GOT3 (cell line): Measurements from ENCODE around the gene TMEM40.
"Not testable (repeated sequence)": the region's sequence is repeated elsewhere in the genome, so short reads cannot be mapped to it uniquely, and the experiment has no call there.

Experiments used
- DNase-seq: peaks from one replicate; lab custom pipeline; 2025; ENCODE audit warnings: mixed read lengths; lab: John Stamatoyannopoulos, UW

The TMEM40 gene

GRCh38 chr3:12775970-12776369 lies 16.9 kb upstream of the TMEM40 start:
- DNase-seq = not testable (repeated sequence)

DNA sequence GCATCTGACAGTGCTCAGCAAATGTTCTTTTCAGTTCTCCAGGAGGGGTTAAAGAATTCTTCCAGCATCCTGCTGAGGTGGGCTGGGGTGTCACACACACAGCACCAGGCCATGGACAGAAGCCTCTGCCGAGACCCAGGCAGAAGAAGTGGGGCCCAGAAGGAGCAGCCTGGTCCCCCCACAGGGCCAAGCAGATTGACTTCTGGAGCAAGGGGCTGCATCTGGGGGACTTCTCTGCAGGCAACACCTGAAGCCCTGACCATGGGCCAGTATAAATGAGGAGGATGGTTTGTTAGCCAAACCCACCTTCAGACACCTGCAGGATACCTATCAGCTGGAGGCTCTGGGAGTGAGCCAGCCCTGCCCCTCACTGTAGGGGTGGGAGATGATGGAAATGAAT lies 16.2 kb upstream of the TMEM40 start:
- no peak for DNase-seq

DNA sequence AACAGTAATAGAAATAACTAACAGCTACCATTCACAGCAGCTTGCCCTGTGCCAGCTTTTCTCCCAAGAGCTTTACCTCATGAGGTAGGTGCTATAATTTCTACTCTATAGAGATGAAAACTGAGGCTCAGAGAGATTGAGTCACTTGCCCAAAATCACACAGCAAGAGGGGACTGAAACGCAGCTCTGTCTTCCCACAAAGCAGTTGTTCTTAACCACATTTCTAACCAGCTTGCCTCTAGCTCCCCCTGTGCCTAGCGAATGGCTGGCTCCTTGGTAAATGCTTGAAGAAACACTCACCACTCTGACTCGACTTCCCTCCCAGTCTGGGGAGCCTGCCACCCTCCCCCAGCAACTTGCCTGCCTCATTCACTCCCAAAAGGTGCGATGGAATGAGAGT lies 15.6 kb upstream of the TMEM40 start:
- no peak for DNase-seq

DNA sequence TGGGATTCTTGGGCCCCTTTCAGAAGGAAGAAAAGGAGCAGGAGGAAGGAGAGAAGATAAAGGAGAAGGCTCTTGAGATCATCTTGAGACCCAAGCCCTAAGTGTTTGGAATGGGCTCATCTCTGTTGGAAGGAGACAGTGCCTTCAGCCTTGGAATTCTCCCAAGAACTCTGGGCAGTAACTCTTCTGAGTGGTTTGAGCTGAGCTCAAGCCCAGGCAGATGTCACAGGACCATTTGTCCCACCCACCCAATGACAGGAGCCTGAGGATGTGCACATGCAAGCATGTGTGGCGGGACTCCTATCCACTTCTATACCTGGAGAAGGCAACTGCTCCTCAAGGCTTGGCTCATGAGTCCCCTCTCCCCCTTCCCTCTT lies 14.6 kb upstream of the TMEM40 start:
- DNase-seq = no peak

GRCh38 chr3:12773030-12773709 lies 14.1 kb upstream of the TMEM40 start:
- DNase-seq = no peak

DNA sequence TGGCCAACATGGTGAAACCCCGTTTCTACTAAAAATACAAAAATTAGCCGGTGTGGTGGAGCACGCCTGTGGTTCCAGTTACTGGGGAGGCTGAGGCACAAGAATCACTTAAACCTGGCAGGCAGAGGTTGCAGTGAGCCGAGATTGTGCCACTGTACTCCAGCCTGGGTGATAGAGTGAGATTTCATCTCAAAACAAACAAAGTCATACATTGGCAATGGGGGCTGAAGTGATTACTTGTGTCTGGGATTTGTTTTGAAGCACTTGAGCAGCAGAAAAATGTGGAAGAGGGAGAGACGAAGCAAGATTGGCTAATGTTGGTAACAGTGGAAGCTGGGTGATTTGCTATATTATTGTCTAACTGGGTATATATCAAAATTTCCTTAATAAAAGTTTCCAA lies 13.4 kb upstream of the TMEM40 start:
- no peak for DNase-seq

DNA sequence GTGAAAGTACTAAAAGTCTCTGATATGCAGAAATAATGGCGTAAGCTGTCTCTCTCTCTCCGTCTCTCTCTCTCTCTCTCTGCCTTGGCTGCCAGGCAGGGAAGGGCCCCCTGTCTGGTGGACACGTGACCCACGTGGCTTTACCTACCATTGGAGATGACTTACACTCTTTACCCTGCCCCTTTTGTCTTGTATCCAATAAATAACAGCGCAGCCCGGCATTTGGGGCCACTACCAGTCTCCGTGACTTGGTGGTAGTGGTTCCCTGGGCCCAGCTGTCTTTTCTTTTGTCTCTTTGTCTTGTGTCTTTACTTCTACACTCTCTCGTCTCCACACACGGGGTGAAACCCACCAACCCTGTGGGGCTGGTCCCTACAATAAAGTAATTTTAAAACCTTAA lies 12.2 kb upstream of the TMEM40 start:
- DNase-seq = no peak

- DNase-seq = no peak
Observed at GRCh38 chr3:12769761-12770160, 10.7 kb upstream of the TMEM40 start.

DNA sequence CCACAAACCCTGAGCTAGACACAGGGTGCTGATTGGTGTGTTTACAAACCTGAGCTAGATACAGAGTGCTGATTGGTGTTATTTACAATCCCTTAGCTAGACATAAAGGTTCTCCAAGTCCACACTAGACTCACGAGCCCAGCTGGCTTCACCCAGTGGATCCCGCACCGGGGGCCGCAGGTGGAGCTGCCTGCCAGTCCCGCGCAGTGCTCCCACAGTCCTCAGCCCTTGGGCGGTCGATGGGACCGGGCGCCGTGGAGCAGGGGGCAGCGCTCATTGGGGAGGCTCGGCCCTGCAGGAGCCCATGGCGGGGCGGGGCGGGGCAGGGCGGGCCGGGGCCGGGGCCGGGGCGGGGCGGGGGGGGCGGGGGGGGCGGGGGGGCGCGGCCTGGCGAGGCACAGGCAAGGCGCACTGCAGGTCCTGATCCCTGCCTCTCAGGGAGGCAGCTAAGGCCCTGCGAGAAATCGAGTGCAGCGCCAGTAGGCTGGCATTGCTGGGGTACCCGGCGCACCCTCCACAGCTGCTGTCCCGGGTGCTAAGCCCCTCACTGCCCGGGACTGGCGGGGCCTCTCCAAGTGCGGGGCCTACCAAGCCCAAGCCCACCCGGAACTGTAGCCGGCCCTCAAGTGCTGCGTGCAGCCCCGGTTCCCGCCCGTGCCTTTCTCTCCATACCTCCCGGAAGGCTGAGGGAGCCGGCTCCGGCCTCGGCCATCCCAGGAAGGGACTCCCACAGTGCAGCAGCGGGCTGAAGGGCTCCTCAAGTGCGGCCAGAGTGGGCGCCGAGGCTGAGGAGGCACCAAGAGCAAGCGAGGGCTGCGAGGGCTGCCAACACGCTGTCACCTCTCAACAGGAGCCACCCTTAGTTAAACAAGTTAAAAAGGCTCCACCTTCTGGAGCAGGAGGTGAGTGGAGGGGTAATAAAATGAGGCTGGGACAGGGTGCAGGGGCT lies 9.8 kb upstream of the TMEM40 start:
- no peak for DNase-seq

DNA sequence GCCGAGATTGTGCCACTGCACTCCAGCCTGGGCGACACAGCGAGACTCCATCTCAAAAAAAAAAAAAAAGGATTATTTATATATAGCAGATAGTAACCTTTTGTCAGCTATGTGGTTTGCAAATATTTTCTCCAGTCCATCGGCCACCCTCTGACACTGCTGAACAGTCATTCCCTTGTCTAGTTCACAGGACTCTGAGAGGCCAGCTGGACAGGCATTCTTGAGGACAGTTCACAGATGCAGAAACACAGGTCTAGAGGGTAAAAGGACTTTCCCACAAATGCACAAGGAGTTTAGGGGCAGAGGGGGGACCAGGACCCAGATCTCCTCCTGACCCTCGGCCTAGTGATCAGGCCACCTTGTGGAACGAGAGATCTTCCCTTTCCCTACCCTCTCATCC lies 7.5 kb upstream of the TMEM40 start:
- DNase-seq = no peak

DNA sequence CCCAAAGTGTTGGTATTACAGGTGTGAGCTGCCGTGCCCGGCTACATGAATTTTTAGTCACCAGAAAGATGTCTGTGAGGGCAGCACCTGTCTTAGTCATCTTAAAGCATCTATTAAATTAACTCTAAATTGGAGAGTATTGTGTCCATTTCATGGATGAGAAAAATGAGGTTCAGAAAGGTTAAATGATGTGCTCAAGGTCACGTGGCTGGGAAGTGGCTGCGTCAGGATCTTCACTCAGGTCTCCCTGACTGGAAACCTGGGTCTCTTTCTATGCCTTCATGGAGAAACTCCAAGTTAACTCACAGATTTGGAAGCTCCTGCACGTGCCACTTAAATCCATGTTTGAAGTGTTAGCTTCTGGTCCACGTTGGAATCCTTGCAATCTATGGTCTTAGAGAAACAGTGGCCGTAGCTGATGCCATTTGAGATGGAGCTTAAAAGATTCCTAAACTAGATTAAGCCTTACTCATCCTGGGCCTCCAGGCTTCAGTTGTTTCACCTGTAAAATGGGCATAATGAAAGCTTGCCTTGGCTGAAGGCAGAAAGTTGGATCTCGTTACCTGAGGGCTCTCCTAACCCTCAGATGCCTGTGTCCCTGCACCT lies 5.2 kb upstream of the TMEM40 start:
- DNase-seq = no peak

- no peak for DNase-seq
Observed at GRCh38 chr3:12759693-12760565, 870 bp upstream of the TMEM40 start.

DNA sequence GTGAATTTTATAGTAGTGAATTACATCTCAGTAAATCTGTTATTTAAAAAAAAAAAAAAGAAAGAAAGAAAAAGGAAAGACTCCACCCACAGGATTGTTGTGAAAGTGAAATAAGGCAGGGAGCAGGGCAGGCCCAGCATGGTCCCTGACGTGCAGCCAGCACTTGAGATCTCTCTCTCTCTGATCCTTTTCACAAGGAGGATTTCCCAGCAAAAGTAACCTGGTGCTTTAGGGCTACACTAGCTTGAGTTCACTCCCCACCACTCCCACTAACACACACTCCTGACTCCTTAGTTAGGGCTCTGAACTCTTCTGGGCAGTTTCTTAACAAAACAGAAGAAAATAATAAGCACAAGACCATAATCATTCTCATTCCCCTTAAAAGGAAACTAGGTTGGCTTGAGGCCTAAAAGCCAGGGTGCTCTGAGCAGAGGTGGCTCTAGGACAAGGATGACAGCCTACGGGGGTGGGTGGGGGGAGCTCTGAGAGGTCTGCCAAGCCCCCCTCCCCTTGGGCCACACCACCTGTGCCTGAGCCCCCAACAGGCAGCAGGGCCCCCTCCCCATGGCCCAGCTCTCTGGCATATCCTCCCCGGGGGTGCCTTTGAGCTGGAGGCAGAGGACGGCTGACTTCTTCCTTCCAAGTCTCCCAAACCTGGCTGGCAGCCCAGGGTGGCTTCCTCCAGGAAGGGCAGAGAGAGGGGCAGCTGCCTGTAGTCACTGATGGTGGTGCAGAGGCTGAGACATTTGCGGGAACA lies 856 bp downstream of the TMEM40 start:
- DNase-seq = no peak

GRCh38 chr3:12756635-12757034 lies 2.4 kb downstream of the TMEM40 start:
- no peak for DNase-seq

GRCh38 chr3:12756175-12756574 lies 2.9 kb downstream of the TMEM40 start:
- DNase-seq = no peak

GRCh38 chr3:12755754-12756153 lies 3.3 kb downstream of the TMEM40 start:
- no peak for DNase-seq

DNA sequence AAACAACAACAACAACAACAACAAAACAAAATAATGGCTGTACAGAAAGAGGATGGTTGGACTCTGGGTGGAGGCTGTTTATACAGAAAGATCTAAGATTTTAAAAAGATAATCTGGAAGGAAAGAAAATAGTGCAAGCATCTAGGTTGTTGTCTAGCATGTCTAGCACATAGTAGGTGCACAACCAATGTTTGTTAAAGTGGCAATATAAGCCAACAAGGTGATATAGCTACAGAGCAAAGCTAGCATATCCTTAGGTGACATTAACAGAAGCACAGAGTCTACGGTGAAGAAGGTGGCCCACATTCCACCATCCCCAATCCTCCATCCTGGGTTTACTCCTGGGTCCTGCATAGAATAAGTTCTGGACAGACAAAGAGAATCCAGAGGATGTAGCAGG lies 4.7 kb downstream of the TMEM40 start:
- DNase-seq = no peak

DNA sequence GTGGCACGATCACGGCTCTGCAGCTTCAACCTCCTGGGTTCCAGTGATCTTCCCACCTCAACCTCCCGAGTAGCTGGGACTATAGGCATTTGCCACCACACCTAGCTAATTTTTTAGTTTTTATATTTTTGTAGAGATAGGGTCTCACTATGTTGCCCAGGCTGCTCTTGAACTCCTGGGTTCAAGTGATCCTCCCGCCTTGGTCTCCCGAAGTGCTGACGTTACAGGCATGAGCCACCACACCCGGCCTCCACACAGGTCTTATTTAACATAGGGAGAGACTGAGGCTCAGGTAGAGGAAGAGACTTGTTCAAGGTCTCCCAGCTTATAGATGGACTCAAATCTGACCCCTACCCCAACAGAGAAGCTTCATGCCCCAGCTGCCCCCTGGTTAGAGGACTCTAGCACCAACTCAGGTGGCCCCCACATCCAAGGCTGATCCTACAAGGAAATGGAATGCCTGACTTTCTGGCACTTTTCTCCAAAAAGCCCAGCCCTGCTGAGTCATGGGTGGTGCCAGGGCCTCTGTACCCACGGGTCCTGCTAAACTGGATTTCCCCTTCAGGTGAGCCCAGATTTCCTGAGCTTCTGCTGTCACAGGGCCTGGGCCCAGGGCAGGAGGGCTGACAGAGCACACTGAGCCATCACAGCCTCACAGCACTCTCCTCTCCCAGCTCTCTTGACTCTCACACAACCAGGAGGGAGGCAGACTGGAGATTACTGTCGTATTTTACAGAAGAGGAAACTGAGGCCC lies 5.6 kb downstream of the TMEM40 start:
- no peak for DNase-seq

DNA sequence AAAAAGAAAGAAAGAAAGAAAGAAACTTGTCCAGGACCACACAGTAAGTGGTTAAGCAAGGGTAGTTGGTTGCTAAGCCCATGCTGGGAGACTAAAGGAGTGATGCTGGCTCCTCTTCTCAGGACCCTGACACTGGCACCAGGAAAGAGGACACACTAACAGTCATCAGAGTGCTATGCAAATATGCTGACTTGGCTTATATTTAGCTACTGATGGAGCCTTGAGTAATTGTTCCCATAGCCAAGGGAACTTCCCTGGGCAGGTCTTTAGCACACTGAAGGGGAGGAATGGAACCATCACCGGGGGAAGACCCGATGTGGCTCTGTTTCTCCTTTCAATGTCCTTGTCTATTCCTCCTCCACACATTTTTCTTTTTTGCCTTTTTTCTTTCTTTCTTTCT lies 6.2 kb downstream of the TMEM40 start:
- DNase-seq = no peak

GRCh38 chr3:12752102-12752501 lies 7.0 kb downstream of the TMEM40 start:
- DNase-seq = no peak

DNA sequence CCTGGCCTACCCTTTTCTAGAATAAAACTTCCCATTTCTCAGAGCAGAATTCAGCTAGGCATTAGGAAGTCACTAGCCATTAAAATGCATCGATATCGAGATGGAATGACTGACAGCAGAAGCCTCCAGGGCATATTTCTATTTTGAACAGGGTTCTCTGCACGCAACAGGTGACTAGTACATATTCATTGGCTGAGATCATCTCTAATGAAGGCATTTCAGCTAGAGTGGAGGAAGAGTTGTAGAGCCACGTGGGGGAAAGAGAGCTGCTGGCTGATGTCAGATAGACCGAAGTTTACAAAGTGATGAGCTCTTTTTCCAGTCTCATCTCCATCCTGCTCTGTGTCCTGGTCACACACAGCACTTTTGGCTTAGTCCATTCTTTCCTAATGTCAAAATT lies 7.5 kb downstream of the TMEM40 start:
- no peak for DNase-seq
